Smooth muscle cell (in vitro differentiated cells): Measurements from ENCODE around the gene TRAF1. TPM values are rescaled to one million over a fixed set of nuclear protein-coding genes. Genes with fewer than 3 reads are reported as not detected.

Source experiments
- DNase-seq: peaks from one replicate; lab custom pipeline; 2025; ENCODE audit not compliant: unreplicated experiment; lab: John Stamatoyannopoulos, UW
- H2AFZ ChIP-seq: fragments of 200-600 bp; sonication (generic); 2 replicates; pipeline ENCODE4 v1.6.0; 2016; ENCODE audit warnings: antibody characterized with exemption, low read depth, mild to moderate bottlenecking
- H3F3A ChIP-seq: fragments of 200-600 bp; sonication (generic); 2 replicates; pipeline ENCODE4 v1.6.0; 2017; ENCODE audit warnings: antibody characterized with exemption, low read depth
- H3K27ac ChIP-seq: fragments of 200-600 bp; sonication (generic); 2 replicates; pipeline ENCODE4 v1.5.1; 2016; ENCODE audit warnings: low read depth, mild to moderate bottlenecking
- H3K27me3 ChIP-seq: fragments of 200-600 bp; sonication (generic); 2 replicates; pipeline ENCODE4 v1.6.1; 2016; ENCODE audit warnings: low read depth, mild to moderate bottlenecking
- H3K36me3 ChIP-seq: fragments of 200-600 bp; sonication (generic); 2 replicates; pipeline ENCODE4 v1.5.1; 2016; ENCODE audit warnings: low read depth
- H3K4me1 ChIP-seq: fragments of 200-600 bp; sonication (generic); 2 replicates; pipeline ENCODE4 v1.5.1; 2016; ENCODE audit warnings: low read depth
- H3K4me2 ChIP-seq: fragments of 200-600 bp; sonication (generic); 2 replicates; pipeline ENCODE4 v1.6.0; 2016; ENCODE audit warnings: mild to moderate bottlenecking
- H3K4me3 ChIP-seq: fragments of 200-600 bp; sonication (generic); 2 replicates; pipeline ENCODE4 v1.5.1; 2016; ENCODE audit warnings: mild to moderate bottlenecking
- H3K79me2 ChIP-seq: fragments of 200-600 bp; sonication (generic); 2 replicates; pipeline ENCODE4 v1.6.0; 2016; ENCODE audit warnings: low read depth, mild to moderate bottlenecking
- H3K9ac ChIP-seq: fragments of 200-600 bp; sonication (generic); 2 replicates; pipeline ENCODE4 v1.6.0; 2016; ENCODE audit warnings: low read depth
- H3K9me3 ChIP-seq: fragments of 200-600 bp; sonication (generic); replicated peaks from 2 replicates; pipeline ENCODE4 v1.5.1; 2016; ENCODE audit warnings: low read depth
- H4K20me1 ChIP-seq: fragments of 200-600 bp; sonication (generic); 2 replicates; pipeline ENCODE4 v1.6.0; 2016; ENCODE audit warnings: low read depth
- WGBS: methylation state at CpG from one replicate; pipeline ENCODE4 v1.1.7; 2016; ENCODE audit warnings: low lambda C conversion rate; 5-methylcytosine and 5-hydroxymethylcytosine counted together
- polyA plus RNA-seq: library from polyadenylated mRNA; unstranded; fragments of >200 nt; fragmentation: Nextera tagmentation; extraction: Ambion mirVana; gene quantifications from 2 replicates; pipeline ENCODE4 v1.2.1, GENCODE V29; 2016
- total RNA-seq: library from RNA; depleted of rRNA; stranded (reverse); fragments of >200 nt; gene quantifications from 2 replicates; pipeline ENCODE4 v1.2.3, GENCODE V29; 2014
- TF ChIP-seq, protein P1 (sequence below): fragments of 200-600 bp; sonication (generic); IDR thresholded peaks from 2 replicates; pipeline ENCODE4 v1.5.1; 2017; ENCODE audit warnings: borderline replicate concordance, mild to moderate bottlenecking, antibody characterized with exemption; ENCODE audit not compliant: insufficient read depth, poor library complexity, severe bottlenecking

TRAF1 gene
- total and polyA plus RNA-seq, 2 experiments from 2014 or later = 2.9 to 5.4 TPM

DNA sequence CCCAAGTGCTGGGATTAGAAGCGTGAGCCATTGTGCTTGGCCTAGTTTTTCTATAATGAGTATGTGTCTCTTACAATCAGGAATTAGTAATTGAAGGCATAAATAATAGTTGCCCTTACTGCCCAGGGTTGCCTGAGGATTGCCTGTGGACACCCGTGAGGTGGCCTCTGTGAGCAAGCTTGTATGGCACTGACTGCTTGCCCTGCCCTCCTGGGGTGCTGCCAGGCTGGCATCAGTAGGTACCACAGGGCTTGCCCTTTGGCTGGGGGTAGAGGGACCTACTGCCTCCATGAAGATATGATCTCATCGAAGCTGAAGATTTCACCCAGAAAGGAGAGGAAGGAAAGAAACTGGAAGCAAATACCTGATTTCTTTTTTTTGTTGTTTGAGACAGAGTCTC, 25.8 kb downstream of the TRAF1 start:
- H4K20me1 ChIP-seq = no peaks in the 10 kb centered on the region
- H3K36me3 ChIP-seq = no peaks in the 10 kb centered on the region
- H3K4me1 ChIP-seq = no peaks in the 10 kb centered on the region
- WGBS = 96% methylated on average over 3 of the region's 3 CpGs
- no peaks in the 10 kb centered on the region for H3K79me2 ChIP-seq
- no peaks in the 10 kb centered on the region for H3F3A ChIP-seq
- DNase-seq = no peak
- no peaks in the 10 kb centered on the region for H3K9me3 ChIP-seq
- TF ChIP-seq, protein P1, sequence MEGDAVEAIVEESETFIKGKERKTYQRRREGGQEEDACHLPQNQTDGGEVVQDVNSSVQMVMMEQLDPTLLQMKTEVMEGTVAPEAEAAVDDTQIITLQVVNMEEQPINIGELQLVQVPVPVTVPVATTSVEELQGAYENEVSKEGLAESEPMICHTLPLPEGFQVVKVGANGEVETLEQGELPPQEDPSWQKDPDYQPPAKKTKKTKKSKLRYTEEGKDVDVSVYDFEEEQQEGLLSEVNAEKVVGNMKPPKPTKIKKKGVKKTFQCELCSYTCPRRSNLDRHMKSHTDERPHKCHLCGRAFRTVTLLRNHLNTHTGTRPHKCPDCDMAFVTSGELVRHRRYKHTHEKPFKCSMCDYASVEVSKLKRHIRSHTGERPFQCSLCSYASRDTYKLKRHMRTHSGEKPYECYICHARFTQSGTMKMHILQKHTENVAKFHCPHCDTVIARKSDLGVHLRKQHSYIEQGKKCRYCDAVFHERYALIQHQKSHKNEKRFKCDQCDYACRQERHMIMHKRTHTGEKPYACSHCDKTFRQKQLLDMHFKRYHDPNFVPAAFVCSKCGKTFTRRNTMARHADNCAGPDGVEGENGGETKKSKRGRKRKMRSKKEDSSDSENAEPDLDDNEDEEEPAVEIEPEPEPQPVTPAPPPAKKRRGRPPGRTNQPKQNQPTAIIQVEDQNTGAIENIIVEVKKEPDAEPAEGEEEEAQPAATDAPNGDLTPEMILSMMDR = no peak
- H3K4me3 ChIP-seq = no peak overlapping the region
- H3K4me2 ChIP-seq = no peak overlapping the region
- no peak overlapping the region for H3K27ac ChIP-seq
- H3K9ac ChIP-seq = no peak overlapping the region
- H2AFZ ChIP-seq = no peak overlapping the region
- H3K27me3 ChIP-seq = no peaks in the 10 kb centered on the region

DNA sequence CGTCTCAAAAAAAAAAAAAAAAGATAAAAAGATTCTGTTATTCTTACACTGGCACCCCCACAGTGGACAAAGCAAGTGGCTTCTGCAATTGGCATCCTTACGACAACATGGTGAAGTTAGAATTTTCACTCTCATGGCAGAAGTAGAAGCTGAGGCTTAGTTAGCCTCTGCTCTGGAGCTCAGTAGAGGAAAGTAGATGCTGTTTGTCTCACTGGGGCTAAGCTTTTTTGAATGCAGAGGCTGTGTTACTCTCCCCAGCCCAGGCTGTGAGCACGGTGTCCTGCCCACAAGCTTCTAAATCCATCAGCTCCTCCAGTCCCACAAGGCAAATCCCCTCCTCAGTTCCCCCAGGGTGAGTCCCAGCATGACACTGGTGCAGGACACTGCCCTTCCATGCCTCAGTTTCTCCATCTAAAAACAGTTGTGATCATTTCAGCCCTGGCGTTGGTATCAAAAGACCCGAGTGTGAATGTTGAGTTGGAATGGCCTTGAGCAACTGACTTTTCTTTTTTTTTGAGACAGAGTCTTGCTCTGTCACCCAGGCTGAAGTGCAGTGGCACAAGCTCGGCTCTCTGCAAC, 27.0 kb downstream of the TRAF1 start:
- H3K4me2 ChIP-seq = no peak overlapping the region
- TF ChIP-seq, protein P1 = no peak
- H3K27ac ChIP-seq = no peak overlapping the region

DNA sequence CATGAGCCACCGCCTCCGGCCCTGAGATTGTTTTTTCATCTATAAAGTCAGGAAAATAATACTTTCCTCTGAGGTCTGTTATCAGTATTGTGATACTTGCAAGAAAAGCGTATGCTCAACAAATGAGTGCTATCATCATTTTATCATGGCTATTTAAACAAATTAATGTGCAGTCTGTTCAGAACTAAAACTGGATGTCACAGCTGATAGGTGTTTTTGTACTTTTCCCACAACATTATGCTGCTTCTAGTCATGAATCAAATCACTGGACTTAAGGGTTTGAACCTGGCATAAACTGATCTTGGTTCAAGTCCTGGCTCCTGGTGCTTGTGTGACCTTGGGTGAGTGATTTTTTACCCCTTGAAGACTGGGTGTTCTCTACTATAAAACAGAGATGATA, 28.2 kb downstream of the TRAF1 start:
- Histone ChIP-seq H3F3A (peaks cover 13% of the 10 kb centered on the region), H4K20me1 (no peaks in the 10 kb centered on the region), H3K4me1 (peaks cover 3% of the 10 kb centered on the region), H3K4me3 (no peak overlapping the region), H3K9ac (no peak overlapping the region), H3K27ac (no peak overlapping the region), H3K4me2 (no peak overlapping the region), H3K36me3 (no peaks in the 10 kb centered on the region), H3K79me2 (no peaks in the 10 kb centered on the region), H3K9me3 (no peaks in the 10 kb centered on the region), H3K27me3 (no peaks in the 10 kb centered on the region), H2AFZ (no peak overlapping the region)
- TF ChIP-seq, protein P1 = no peak
- no peak for DNase-seq
- 86% methylated on average over 3 of the region's 3 CpGs for WGBS

More for the DNA sequence above, 27.0 kb downstream of the TRAF1 start:
- no peak overlapping the region for H3K4me3 ChIP-seq
- H3K36me3 ChIP-seq = no peaks in the 10 kb centered on the region
- H3F3A ChIP-seq = peaks cover 9% of the 10 kb centered on the region
- H3K27me3 ChIP-seq = no peaks in the 10 kb centered on the region
- no peaks in the 10 kb centered on the region for H3K9me3 ChIP-seq
- 88% methylated on average over 6 of the region's 6 CpGs for WGBS
- no peaks in the 10 kb centered on the region for H3K79me2 ChIP-seq
- no peak for DNase-seq
- no peak overlapping the region for H3K9ac ChIP-seq
- H3K4me1 ChIP-seq = peaks cover 3% of the 10 kb centered on the region
- no peaks in the 10 kb centered on the region for H4K20me1 ChIP-seq
- no peak overlapping the region for H2AFZ ChIP-seq

DNA sequence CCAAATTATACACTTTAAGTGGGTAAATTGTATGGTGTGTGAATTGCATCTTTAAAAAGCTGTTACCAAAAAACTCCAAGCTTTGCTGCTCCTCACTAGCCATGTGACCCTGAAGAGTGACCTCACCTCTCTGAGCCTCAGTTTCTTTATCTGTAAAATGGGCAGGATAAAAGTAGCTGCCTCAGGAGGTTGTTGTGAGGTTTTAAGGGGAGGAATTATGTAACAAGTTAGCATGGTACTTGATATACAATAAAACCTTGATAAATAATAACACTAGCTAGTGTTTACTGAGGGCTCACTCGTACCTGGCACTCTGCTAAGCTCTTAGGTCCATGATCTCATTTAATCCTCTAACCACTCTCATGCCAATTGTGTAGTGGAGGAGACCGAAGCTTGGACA, 30.6 kb downstream of the TRAF1 start:
- Histone ChIP-seq H3K9me3 (no peaks in the 10 kb centered on the region), H3F3A (peaks cover 14% of the 10 kb centered on the region), H3K4me2 (no peak overlapping the region), H3K36me3 (no peaks in the 10 kb centered on the region), H3K4me1 (peaks cover 3% of the 10 kb centered on the region), H3K27me3 (no peaks in the 10 kb centered on the region), H2AFZ (no peak overlapping the region), H3K79me2 (no peaks in the 10 kb centered on the region), H4K20me1 (no peaks in the 10 kb centered on the region), H3K9ac (no peak overlapping the region), H3K27ac (no peak overlapping the region), H3K4me3 (no peak overlapping the region)
- DNase-seq = no peak
- WGBS = 95% methylated on average over 2 of the region's 2 CpGs
- TF ChIP-seq, protein P1 = no peak
